AG04449 (cell line): ENCODE measurements around the gene IQSEC3.

Experiments used
- CTCF ChIA-PET: fragments of 350-600 bp; formaldehyde crosslinking; extraction: SDS; loops from one replicate; lab custom pipeline; 2021; ENCODE audit warnings: antibody characterized with exemption; lab: Yijun Ruan, JAX
- POLR2A ChIA-PET: fragments of 400-600, 350-600 bp; formaldehyde crosslinking; extraction: SDS; loops from one replicate; lab custom pipeline; 2020; ENCODE audit warnings: antibody characterized with exemption, inconsistent platforms; lab: Yijun Ruan, JAX
- DNase-seq: peaks from one replicate; pipeline ENCODE4 v3.0.0-alpha.2; 2010; ENCODE audit warnings: low read depth, low spot score
- H3K4me3 ChIP-seq: 2 replicates; pipeline ENCODE4 v1.5.1; 2011; ENCODE audit warnings: low read depth, mild to moderate bottlenecking, control low read depth, low read length
- CTCF ChIP-seq: IDR thresholded peaks from one replicate; pipeline ENCODE4 v1.5.1; 2011; ENCODE audit warnings: mild to moderate bottlenecking, moderate library complexity, low read length, control low read depth, inconsistent platforms; ENCODE audit not compliant: insufficient read depth; ENCODE audit errors: missing control alignments

The IQSEC3 gene

GRCh38 chr12:82740-83139 lies 16.2 kb downstream of the IQSEC3 start:
- DNase-seq = no peak
- H3K4me3 ChIP-seq = no peak overlapping the region
- POLR2A ChIA-PET = no interaction called here
- no peak for TF ChIP-seq CTCF
- CTCF ChIA-PET = no interaction called here

GRCh38 chr12:84056-84455 lies 17.5 kb downstream of the IQSEC3 start:
- H3K4me3 ChIP-seq = no peak overlapping the region
- ChIA-PET POLR2A (no interaction called here), CTCF (no interaction called here)
- TF ChIP-seq CTCF = no peak
- no peak for DNase-seq

- no peak for DNase-seq
- TF ChIP-seq CTCF = no peak
- ChIA-PET POLR2A (no interaction called here), CTCF (no interaction called here)
- H3K4me3 ChIP-seq = no peak overlapping the region
Measured at GRCh38 chr12:85191-85666, 18.7 kb downstream of the IQSEC3 start.

- DNase-seq = no peak
- TF ChIP-seq CTCF = no peak
- no peak overlapping the region for H3K4me3 ChIP-seq
- CTCF ChIA-PET = no interaction called here
- POLR2A ChIA-PET = no interaction called here
Measured at GRCh38 chr12:87315-87714, 20.7 kb downstream of the IQSEC3 start.

GRCh38 chr12:87856-88255 lies 21.3 kb downstream of the IQSEC3 start:
- no peak for DNase-seq
- POLR2A ChIA-PET = no interaction called here
- CTCF ChIA-PET = no interaction called here
- H3K4me3 ChIP-seq = no peak overlapping the region
- no peak for TF ChIP-seq CTCF

GRCh38 chr12:89653-90052 lies 23.1 kb downstream of the IQSEC3 start:
- TF ChIP-seq CTCF = no peak
- no peak for DNase-seq
- ChIA-PET POLR2A (no interaction called here), CTCF (no interaction called here)
- H3K4me3 ChIP-seq = no peak overlapping the region
